SK-N-SH treated with all-trans-retinoic acid at 6 μM for 48 hours (cell line): Measurements from ENCODE around the gene UNC93B1.

Source experiments
- ATAC-seq: fragments of 200-7000 bp; cut with Tn5 transposase; 3 replicates; pipeline ENCODE4 v1.9.1; 2020; ENCODE audit warnings: mild to moderate bottlenecking, moderate library complexity
- ARNTL ChIP-seq: fragments of 450-650 bp; formaldehyde crosslinking; IDR thresholded peaks from 2 replicates; pipeline ENCODE4 v1.5.0; 2020; ENCODE audit warnings: low read depth, mild to moderate bottlenecking, moderate library complexity, borderline replicate concordance
- BACH2 ChIP-seq: fragments of 250-450 bp; sonication (Bioruptor Pico); IDR thresholded peaks from 2 replicates; pipeline ENCODE4 v1.9.0; 2021; ENCODE audit warnings: mild to moderate bottlenecking, borderline replicate concordance
- ESRRG ChIP-seq: fragments of 250-450 bp; sonication (Bioruptor Pico); IDR thresholded peaks from 2 replicates; pipeline ENCODE4 v1.6.1; 2021; ENCODE audit warnings: mild to moderate bottlenecking
- GLIS3 ChIP-seq: fragments of 250-450 bp; sonication (Bioruptor Pico); IDR thresholded peaks from 2 replicates; pipeline ENCODE4 v1.5.0; 2020; ENCODE audit warnings: mild to moderate bottlenecking, moderate library complexity
- ISL1 ChIP-seq: fragments of 250-450 bp; sonication (Bioruptor Pico); IDR thresholded peaks from 2 replicates; pipeline ENCODE4 v2.1.2; 2022; ENCODE audit warnings: mild to moderate bottlenecking, moderate library complexity
- OSR1 ChIP-seq: fragments of 250-450 bp; sonication (Bioruptor Pico); IDR thresholded peaks from 2 replicates; pipeline ENCODE4 v1.8.0; 2022; ENCODE audit warnings: moderate library complexity, mild to moderate bottlenecking, inconsistent platforms
- PPARA ChIP-seq: fragments of 250-450 bp; sonication (Bioruptor Pico); IDR thresholded peaks from 2 replicates; pipeline ENCODE4 v1.5.0; 2020; ENCODE audit warnings: mild to moderate bottlenecking, borderline replicate concordance
- RARB ChIP-seq: fragments of 250-450 bp; sonication (Bioruptor Pico); IDR thresholded peaks from 2 replicates; pipeline ENCODE4 v1.8.0; 2021; ENCODE audit warnings: mild to moderate bottlenecking, moderate library complexity
- SNAI2 ChIP-seq: fragments of 250-450 bp; sonication (Bioruptor Pico); IDR thresholded peaks from 2 replicates; pipeline ENCODE4 v1.5.0; 2020; ENCODE audit warnings: mild to moderate bottlenecking, moderate library complexity
- TCF4 ChIP-seq: fragments of 250-450 bp; sonication (Bioruptor Pico); IDR thresholded peaks from 2 replicates; pipeline ENCODE4 v1.8.0; 2021; ENCODE audit warnings: mild to moderate bottlenecking, moderate library complexity, borderline replicate concordance
- TOX ChIP-seq: fragments of 250-450 bp; sonication (Bioruptor Pico); IDR thresholded peaks from 2 replicates; pipeline ENCODE4 v1.8.0; 2021; ENCODE audit warnings: mild to moderate bottlenecking, moderate library complexity, borderline replicate concordance
- ZC3H10 ChIP-seq: fragments of 250-450 bp; sonication (Bioruptor Pico); IDR thresholded peaks from 2 replicates; pipeline ENCODE4 v1.5.1; 2021; ENCODE audit warnings: mild to moderate bottlenecking, moderate library complexity
- ZFP3 ChIP-seq: fragments of 250-450 bp; sonication (Bioruptor Pico); IDR thresholded peaks from 2 replicates; pipeline ENCODE4 v1.5.0; 2020; ENCODE audit warnings: mild to moderate bottlenecking, moderate library complexity
- ZFP30 ChIP-seq: fragments of 450-650 bp; formaldehyde crosslinking; IDR thresholded peaks from 2 replicates; pipeline ENCODE4 v1.5.0; 2022; ENCODE audit warnings: mild to moderate bottlenecking, moderate library complexity
- ZNF565 ChIP-seq: fragments of 450-650 bp; formaldehyde crosslinking; conservative IDR thresholded peaks from 2 replicates; pipeline ENCODE4 v1.5.0; 2020; ENCODE audit warnings: low read depth, mild to moderate bottlenecking, moderate library complexity
- ZNF8 ChIP-seq: fragments of 450-650 bp; formaldehyde crosslinking; IDR thresholded peaks from 2 replicates; pipeline ENCODE4 v1.5.0; 2020; ENCODE audit warnings: mild to moderate bottlenecking, moderate library complexity
- TF ChIP-seq, protein P1 (sequence below): fragments of 250-450 bp; sonication (Bioruptor Pico); IDR thresholded peaks from 2 replicates; pipeline ENCODE4 v1.8.0; 2020; ENCODE audit warnings: mild to moderate bottlenecking, moderate library complexity, borderline replicate concordance
- TF ChIP-seq, protein P2 (sequence below): fragments of 250-450 bp; sonication (Bioruptor Pico); IDR thresholded peaks from 2 replicates; pipeline ENCODE4 v1.5.1; 2020; ENCODE audit warnings: low read depth, mild to moderate bottlenecking, moderate library complexity
- TF ChIP-seq, protein P3 (sequence below): fragments of 250-450 bp; sonication (Bioruptor Pico); IDR thresholded peaks from 2 replicates; pipeline ENCODE4 v1.8.0; 2021; ENCODE audit warnings: low read depth, mild to moderate bottlenecking, moderate library complexity, borderline replicate concordance
- TF ChIP-seq, protein P4 (sequence below): fragments of 250-450 bp; sonication (Bioruptor Pico); IDR thresholded peaks from 2 replicates; pipeline ENCODE4 v1.5.0; 2020; ENCODE audit warnings: mild to moderate bottlenecking, moderate library complexity

The UNC93B1 gene

DNA sequence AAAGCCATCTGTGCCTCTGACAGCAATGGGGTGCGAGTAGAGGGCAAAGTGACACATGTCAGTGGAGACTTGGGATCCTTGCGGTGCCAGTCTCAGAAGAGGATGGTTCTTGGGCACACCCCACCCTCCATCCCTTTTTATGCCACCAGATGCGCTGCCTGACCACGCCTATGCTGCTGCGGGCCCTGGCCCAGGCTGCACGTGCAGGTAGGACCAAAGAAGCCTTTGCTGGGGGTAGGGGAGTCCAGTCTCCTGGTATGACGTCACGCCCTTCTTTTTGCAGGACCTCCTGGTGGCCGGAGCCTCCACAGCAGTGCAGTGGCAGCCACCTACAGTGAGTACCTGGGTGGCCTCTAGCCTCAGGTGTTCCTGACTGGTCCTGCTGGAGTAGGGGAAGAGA, 28.1 kb upstream of the UNC93B1 start:
- no peak for ATAC-seq

DNA sequence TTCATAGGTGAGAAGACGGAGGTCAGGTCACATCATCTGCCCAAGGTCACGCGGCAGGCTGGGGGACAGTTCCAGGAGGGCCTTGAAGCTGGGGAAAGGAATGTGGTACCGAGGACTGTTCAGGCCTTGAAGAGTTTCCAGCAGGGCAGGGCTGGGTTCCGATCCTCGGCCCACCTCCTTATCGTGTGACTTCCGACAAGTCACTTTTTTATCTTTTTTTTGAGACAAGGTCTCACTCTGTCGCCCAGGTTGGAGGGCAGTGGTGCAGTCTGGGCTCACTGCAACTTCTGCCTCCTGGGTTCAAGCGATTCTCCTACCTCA, 27.2 kb upstream of the UNC93B1 start:
- TF ChIP-seq OSR1 (CRISPR knock-in tag) = no peak
- no peak for TF ChIP-seq RARB (CRISPR knock-in tag)
- no peak for TF ChIP-seq TCF4
- TF ChIP-seq ZFP30 (CRISPR knock-in tag) = no peak
- TF ChIP-seq, protein P1, sequence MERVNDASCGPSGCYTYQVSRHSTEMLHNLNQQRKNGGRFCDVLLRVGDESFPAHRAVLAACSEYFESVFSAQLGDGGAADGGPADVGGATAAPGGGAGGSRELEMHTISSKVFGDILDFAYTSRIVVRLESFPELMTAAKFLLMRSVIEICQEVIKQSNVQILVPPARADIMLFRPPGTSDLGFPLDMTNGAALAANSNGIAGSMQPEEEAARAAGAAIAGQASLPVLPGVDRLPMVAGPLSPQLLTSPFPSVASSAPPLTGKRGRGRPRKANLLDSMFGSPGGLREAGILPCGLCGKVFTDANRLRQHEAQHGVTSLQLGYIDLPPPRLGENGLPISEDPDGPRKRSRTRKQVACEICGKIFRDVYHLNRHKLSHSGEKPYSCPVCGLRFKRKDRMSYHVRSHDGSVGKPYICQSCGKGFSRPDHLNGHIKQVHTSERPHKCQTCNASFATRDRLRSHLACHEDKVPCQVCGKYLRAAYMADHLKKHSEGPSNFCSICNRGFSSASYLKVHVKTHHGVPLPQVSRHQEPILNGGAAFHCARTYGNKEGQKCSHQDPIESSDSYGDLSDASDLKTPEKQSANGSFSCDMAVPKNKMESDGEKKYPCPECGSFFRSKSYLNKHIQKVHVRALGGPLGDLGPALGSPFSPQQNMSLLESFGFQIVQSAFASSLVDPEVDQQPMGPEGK = no peak
- no peak for TF ChIP-seq TOX
- no peak for TF ChIP-seq ESRRG (CRISPR knock-in tag)
- TF ChIP-seq ZNF565 = no peak
- no peak for TF ChIP-seq ZC3H10 (CRISPR knock-in tag)
- TF ChIP-seq GLIS3 (CRISPR knock-in tag) = no peak
- TF ChIP-seq PPARA (CRISPR knock-in tag) = no peak
- TF ChIP-seq, protein P2, sequence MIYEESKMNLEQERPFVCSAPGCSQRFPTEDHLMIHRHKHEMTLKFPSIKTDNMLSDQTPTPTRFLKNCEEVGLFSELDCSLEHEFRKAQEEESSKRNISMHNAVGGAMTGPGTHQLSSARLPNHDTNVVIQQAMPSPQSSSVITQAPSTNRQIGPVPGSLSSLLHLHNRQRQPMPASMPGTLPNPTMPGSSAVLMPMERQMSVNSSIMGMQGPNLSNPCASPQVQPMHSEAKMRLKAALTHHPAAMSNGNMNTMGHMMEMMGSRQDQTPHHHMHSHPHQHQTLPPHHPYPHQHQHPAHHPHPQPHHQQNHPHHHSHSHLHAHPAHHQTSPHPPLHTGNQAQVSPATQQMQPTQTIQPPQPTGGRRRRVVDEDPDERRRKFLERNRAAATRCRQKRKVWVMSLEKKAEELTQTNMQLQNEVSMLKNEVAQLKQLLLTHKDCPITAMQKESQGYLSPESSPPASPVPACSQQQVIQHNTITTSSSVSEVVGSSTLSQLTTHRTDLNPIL (CRISPR knock-in tag) = no peak
- TF ChIP-seq ZFP3 (CRISPR knock-in tag) = no peak
- TF ChIP-seq, protein P3, sequence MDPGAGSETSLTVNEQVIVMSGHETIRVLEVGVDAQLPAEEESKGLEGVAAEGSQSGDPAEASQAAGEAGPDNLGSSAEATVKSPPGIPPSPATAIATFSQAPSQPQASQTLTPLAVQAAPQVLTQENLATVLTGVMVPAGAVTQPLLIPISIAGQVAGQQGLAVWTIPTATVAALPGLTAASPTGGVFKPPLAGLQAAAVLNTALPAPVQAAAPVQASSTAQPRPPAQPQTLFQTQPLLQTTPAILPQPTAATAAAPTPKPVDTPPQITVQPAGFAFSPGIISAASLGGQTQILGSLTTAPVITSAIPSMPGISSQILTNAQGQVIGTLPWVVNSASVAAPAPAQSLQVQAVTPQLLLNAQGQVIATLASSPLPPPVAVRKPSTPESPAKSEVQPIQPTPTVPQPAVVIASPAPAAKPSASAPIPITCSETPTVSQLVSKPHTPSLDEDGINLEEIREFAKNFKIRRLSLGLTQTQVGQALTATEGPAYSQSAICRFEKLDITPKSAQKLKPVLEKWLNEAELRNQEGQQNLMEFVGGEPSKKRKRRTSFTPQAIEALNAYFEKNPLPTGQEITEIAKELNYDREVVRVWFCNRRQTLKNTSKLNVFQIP = no peak
- TF ChIP-seq, protein P4, sequence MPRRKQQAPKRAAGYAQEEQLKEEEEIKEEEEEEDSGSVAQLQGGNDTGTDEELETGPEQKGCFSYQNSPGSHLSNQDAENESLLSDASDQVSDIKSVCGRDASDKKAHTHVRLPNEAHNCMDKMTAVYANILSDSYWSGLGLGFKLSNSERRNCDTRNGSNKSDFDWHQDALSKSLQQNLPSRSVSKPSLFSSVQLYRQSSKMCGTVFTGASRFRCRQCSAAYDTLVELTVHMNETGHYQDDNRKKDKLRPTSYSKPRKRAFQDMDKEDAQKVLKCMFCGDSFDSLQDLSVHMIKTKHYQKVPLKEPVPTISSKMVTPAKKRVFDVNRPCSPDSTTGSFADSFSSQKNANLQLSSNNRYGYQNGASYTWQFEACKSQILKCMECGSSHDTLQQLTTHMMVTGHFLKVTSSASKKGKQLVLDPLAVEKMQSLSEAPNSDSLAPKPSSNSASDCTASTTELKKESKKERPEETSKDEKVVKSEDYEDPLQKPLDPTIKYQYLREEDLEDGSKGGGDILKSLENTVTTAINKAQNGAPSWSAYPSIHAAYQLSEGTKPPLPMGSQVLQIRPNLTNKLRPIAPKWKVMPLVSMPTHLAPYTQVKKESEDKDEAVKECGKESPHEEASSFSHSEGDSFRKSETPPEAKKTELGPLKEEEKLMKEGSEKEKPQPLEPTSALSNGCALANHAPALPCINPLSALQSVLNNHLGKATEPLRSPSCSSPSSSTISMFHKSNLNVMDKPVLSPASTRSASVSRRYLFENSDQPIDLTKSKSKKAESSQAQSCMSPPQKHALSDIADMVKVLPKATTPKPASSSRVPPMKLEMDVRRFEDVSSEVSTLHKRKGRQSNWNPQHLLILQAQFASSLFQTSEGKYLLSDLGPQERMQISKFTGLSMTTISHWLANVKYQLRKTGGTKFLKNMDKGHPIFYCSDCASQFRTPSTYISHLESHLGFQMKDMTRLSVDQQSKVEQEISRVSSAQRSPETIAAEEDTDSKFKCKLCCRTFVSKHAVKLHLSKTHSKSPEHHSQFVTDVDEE (CRISPR knock-in tag) = no peak
- TF ChIP-seq ISL1 = no peak
- peak; percentile 4 for ATAC-seq

More for the DNA sequence above, 28.1 kb upstream of the UNC93B1 start:
- TF ChIP-seq ISL1 (no peak), ZFP3 (CRISPR knock-in tag) (no peak)
- TF ChIP-seq, protein P1 = no peak

DNA sequence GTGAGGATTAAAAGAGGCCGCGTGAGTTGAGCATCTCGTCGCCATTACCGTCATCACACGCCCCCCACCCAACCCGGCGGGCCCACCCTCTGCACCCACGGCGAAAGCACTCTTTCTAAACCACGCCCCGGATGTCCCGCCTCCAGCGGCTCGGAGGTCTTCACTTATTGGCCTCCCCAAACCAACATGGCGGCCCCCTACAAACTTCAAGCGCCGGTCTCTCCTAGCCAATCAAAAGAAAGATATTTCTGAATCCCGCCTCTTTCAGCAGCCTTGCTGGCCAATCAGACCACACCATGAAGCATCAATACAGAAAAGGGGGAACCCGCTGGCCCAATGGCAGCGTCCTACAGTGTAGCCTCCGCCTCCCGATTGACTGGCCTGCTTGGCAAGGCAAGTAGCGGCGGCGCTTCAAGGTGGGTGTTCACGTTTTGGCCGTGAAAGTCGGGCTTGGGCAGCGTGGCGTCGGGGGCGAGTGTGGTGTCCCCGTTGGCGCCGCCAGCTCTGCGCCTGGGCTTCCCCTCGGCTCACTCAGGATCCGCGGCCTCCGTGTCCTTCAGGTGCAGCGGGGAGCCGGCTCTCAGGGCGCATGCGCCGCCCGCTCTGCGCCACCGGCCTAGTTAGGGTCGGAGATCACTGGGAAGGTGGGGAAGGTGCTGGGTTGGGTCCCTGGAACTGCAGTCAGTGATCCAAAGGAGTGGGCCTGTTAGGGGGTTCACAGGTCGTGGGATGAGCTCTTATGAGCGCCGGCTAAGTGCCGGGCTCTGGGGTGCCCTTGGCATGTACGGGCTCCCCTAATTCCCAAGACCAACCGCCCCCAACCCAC, 26.6 kb upstream of the UNC93B1 start, which contains the start of gene NDUFS8:
NDUFS8 (plus strand) TSS at position 364 of the 826 bp plus-strand sequence. CDS start 1,471 bp downstream, outside the sequence.
- ATAC-seq = peak; percentile 95
- TF ChIP-seq RARB (CRISPR knock-in tag) (no peak), ESRRG (CRISPR knock-in tag) (no peak), GLIS3 (CRISPR knock-in tag) (no peak), ZNF8 (no peak), ZC3H10 (CRISPR knock-in tag) (no peak), TOX (no peak), PPARA (CRISPR knock-in tag) (no peak), OSR1 (CRISPR knock-in tag) (no peak), ARNTL (no peak), TCF4 (no peak), BACH2 (CRISPR knock-in tag) (no peak), SNAI2 (CRISPR knock-in tag) (no peak)
- TF ChIP-seq, protein P1 = no peak
- TF ChIP-seq, protein P4 (CRISPR knock-in tag) = no peak
